NCI-H2227 (cell line): ENCODE data around the gene SLC25A29.

Experiments
- DNase-seq: peaks from one replicate; lab custom pipeline; 2025; ENCODE audit not compliant: unreplicated experiment; lab: John Stamatoyannopoulos, UW

Gene SLC25A29

DNA sequence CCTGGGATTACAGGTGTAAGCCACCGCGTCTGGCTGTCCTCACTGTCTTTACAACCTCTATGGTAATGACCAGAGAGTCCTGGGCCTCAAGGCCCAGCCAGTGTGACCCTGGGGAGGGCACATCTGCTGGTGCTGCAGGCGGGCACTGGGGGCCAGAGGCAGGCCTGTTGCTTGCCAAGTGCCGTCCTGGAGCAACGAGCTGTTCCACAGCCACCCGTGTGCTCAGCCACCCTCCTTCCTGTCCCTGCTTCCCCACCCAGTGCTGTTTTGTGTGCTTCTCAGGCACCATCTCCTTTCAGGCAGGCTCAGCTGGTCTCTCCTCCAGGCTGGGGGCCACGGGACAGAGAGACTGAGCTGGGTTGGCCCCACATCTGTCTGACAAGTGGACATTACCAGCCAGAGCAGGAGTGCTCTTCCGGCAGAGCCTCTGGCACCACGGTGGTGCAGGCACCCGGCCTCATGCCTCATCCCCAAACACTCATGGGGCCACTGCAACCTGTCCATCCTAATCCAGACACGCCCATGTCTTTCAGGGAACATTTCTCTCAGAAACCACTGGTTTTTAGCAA, 25.9 kb upstream of the SLC25A29 start:
- no peak for DNase-seq

DNA sequence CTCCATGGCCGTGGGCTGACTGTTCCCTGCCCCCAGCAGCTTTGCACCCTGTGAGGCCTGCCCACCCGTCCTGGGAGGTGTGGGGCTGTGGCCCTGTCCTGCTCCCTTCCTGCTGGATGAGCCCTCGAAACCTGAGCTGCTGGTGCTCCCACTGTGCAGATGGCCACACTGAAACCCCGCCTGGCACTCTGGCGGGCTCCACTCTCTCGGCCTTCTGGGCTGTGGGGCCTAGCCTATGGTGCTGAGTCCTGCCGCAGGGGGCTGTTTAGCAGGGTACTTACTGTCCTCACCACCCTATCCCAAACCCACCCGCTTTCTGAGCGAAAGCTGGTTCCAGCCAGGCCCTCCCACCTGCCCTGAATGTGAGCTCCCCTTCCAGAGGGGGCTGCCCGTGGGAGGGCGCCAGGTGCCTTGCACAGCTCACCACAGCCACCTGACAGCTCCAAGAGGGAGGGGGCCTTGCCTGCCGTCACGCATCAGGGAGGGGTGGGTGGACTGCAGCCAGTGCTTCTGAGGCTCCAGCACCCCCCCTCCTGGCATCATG, 24.2 kb upstream of the SLC25A29 start:
- no peak for DNase-seq

DNA sequence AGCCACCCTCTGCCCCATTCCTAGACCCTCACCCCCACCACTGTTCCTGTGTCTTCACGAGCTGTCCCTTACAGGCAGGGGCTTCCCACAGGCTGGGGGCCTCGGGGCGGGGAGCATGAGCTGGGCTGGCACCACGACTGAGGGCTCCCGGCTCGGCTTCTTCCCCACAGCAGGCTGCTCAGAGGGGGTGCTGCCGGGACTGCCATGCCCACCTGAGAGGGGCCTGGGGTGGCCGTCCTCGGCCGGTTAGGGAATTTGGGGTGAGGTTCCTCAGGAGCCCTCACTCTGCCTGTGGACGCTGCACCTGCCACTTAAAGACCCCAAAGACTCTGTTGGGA, 23.7 kb upstream of the SLC25A29 start:
- DNase-seq, result no peak

DNA sequence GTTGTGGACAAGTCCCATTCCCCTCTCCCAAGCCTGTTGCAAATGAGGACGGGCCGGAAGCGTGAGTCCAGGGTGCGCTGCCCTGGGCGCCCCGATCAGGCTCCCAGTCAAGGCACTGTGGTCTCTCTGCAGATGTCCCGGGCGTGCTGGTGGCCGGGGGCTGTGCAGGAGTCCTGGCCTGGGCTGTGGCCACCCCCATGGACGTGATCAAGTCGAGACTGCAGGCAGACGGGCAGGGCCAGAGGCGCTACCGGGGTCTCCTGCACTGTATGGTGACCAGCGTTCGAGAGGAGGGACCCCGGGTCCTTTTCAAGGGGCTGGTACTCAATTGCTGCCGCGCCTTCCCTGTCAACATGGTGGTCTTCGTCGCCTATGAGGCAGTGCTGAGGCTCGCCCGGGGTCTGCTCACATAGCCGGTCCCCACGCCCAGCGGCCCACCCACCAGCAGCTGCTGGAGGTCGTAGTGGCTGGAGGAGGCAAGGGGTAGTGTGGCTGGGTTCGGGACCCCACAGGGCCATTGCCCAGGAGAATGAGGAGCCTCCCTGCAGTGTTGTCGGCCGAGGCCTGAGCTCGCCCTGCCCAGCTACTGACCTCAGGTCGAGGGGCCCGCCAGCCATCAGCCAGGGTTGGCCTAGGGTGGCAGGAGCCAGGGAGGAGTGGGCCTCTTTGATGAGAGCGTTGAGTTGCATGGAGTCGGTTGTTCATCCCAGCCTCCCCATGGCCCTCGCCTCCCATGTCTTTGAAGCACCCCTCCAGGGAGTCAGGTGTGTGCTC, 23.2 kb upstream of the SLC25A29 start:
- DNase-seq, result no peak

DNA sequence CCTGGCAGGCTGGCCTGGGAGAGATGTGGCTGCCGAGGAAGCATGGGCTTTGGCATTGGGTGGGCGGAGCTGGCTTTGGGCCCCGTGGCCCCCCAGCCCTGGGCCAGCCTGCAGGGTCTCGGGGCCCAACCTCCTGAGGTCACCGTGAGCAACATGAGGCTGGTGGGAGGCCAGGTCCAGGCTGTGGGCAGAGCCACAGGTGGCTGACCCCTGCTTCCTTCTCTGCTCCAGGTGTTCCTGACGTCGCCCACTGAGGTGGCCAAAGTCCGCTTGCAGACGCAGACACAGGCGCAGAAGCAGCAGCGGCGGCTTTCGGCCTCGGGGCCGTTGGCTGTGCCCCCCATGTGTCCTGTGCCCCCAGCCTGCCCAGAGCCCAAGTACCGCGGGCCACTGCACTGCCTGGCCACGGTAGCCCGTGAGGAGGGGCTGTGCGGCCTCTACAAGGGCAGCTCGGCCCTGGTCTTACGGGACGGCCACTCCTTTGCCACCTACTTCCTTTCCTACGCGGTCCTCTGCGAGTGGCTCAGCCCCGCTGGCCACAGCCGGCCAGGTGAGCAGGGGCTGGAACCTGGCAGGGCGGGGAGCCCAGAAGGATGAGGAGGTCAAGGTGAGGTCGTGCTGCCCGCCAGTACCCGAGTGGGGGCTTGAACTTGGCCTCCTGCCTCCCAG, 22.4 kb upstream of the SLC25A29 start:
- no peak for DNase-seq

DNA sequence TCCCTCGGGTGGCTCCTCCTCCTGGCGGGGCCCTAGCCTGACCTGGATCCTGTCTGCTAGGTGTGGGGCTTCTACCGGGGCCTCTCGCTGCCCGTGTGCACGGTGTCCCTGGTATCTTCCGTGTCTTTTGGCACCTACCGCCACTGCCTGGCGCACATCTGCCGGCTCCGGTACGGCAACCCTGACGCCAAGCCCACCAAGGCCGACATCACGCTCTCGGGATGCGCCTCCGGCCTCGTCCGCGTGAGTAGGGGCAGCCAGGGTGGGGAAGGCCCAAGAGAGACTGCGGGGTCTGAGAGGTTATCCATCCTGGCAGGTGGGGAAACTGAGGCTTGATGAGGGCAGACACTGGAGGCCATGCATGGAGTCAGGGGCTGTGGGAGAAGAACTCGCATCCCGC, 20.9 kb upstream of the SLC25A29 start:
- no peak for DNase-seq

DNA sequence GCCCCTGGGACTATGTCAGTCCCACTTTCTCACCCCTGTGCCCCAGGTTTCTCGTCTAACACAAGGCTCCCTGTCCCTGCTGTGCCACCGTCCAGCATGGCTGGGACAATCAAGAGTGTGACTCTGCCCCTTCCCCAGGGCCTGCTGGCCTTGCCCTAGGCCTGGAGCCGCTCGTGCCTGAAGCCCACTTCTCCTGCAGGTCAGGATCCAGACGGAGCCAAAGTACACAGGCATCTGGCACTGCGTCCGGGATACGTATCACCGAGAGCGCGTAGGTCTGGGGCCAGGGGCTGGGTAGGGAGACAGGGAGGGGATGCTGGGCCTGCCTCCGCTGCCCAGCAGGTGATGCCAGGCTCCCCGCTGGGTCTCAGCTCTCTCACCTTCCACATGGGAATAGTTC, 19.7 kb upstream of the SLC25A29 start:
- DNase-seq, result no peak

DNA sequence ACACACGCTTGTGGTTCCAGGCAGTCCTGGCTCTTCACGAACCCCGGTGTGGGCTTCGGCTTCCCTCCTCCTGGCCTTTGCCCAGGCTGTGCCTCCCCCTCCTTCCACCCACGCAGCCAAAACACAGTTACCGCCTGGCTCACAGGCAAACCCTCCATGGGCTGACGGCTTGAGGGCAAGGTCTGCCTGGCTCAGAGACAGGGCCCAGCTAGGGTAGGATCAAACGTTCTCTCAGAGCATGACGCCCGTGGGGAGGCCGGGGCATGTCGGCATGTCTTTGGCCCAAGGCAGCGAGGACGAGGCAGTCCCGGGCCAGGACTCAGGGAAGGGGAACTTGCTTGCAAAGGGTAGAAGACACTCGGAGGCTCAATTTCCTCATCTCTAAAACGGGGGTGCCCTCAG, 19.0 kb upstream of the SLC25A29 start:
- DNase-seq, result no peak

DNA sequence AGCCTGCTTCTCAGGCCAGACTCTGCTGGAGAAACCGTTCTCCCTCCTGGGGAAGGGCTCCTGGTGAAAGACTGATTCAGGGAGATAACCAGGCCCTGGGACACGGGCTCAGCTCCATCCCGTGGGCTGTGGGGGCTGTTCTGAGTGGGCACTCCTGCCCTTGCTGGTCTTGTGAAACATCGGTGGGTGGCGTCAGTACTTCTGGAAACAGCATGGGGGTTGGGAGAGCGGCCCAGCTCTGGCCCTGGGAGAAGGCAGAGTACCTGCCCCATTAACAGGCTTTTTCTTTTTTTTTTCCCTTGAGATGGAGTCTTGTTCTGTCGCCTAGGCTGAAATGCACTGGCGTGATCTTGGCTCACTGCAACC, 17.7 kb upstream of the SLC25A29 start:
- DNase-seq, result no peak

DNA sequence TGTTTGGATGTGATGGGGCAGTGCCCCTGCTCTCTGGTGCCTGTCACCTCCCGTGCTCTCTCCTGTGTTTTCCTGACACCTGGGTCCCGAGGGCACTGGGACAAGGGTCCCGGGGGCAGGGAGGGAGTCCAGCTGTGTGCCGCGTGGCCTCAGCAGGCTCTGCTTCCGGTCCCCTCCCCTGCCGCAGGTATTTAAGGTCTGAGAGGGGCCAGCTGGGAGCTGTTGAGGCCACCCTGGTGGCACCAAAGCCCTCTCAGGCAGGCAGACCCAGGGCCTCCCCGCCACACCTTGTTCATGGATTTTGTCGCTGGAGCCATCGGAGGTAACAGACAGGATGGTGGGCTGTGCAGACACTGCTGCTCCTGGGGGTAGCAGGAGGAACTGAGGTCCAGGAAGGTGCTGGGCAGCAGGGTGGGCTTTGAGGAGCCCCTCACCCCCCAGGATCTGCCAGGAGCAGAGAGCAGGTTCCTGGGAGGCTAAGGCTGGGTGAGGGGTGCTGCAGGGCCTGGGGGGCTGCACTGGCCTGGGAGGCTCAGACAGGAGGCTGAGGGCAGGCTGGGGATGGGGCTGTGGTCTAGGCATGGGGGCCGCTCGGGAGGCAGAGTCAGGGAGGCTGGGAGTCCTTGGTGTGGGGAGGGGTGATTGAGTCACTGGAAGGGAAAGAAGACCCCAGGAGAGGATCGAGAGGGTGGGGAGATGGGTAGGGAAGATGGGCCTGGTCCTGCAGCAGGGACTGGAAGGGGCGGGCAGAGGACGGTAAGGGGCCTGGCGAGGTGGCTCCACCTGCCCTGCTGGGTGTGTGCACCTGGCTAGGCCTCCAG, 17.1 kb upstream of the SLC25A29 start, which contains the start of gene SLC25A47:
Gene SLC25A47 (plus strand): TSS at position 219 of the 821 bp plus-strand sequence. CDS start 76 bp downstream, at position 295.
- DNase-seq, result no peak

DNA sequence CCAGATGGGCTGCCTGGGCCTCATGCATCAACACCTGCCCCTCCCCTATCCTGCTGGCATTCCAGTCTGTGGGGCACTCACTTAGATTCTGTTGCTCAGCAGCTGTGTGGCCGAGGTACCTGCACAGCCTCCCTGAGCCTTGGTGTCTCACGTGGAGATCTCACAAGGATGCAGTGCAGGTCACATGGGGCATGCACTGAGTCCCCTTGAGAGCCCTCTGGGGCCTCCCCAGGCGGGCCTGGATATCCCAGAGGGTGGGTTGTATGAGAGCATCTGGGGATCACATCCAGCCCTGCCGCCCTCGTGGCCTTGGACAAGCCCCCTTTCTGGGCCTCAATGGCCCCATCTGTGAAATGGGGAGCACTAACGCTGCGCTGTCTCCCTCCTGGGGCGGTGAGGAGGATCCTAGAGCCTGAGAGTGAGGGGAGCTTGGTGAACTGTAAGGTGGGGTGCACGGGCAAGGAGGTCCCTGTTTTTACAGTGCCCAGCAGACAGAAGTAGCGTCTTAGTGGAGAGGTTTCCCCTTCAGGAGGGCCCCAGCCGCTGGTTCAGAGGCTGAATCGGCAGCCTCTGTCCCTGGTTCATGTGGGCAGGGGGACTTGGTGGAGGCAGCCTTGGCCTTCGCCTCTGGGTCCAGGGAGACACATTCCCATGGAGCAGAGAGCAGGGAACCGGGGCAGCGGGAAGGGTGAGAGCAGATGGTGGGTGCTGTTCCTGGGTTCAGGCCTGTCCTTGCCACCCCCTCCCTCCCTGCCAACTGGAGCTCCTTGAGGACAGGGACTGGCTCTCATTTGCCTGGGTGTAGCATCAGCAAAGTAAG, 16.1 kb upstream of the SLC25A29 start:
- DNase-seq, result no peak

DNA sequence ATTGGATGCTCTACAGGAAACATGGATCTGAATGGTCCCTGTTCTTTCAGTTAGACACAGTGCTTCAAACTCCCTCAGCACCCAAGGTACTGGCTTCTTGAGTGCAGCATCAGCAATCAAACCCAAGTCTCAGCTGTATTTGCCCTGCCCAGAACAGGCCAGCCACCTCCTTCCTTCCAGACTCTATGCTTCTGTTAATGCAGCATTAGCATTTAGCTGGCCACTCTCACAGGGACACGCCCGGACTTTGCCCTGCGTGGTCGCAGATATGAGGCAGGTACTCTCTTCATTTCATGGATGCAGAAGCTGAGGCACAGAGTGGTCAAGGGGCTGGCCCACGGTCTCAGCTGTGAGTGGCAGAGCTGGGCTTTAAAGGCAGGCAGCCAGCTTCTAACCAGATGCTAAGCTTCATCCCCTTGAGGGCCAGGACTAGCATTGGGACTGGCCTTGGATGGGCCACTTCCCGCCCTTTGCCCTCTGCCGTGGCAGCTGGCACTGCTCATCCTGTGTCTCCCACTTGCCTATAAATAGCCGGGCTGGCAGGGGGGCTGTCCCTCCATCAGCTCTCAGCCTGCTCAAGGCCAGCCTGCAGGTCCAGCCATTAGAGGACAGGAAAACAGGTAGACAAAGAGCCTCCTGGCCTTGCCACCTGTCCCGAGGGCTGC, 15.4 kb upstream of the SLC25A29 start:
- DNase-seq, result no peak

DNA sequence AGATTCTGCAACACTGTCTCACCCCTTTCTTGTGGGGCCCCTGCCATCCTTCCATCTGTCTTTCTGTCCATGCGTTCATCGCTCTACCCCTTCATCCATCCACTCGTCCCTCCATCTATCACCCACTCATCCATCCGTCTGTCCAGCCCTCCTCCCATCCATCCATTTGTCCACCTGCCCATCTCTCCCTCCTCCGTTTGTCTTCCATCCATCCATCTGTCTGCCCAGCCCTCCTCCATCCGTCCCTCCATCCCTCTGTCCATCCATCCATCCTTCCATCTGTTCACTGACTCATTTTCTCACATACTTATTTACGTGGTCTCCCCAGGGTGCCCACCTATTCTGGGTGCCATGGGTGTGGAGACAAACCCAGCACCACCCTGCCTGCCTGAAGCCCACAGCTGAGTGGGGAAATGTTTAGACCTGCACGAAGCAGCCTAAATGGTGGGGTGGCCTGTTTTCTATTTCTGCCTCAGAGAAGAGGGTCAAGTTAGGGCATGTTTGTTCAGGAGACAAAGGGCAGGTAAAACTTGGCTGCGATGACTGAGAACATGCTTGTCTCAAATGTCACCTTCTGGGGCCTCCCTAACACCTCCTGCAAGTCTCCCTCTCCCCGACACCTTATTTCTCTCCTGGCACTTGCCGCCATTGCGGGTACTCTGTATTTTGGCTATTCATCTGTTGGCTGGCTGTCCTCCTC, 14.1 kb upstream of the SLC25A29 start:
- DNase-seq, result no peak

DNA sequence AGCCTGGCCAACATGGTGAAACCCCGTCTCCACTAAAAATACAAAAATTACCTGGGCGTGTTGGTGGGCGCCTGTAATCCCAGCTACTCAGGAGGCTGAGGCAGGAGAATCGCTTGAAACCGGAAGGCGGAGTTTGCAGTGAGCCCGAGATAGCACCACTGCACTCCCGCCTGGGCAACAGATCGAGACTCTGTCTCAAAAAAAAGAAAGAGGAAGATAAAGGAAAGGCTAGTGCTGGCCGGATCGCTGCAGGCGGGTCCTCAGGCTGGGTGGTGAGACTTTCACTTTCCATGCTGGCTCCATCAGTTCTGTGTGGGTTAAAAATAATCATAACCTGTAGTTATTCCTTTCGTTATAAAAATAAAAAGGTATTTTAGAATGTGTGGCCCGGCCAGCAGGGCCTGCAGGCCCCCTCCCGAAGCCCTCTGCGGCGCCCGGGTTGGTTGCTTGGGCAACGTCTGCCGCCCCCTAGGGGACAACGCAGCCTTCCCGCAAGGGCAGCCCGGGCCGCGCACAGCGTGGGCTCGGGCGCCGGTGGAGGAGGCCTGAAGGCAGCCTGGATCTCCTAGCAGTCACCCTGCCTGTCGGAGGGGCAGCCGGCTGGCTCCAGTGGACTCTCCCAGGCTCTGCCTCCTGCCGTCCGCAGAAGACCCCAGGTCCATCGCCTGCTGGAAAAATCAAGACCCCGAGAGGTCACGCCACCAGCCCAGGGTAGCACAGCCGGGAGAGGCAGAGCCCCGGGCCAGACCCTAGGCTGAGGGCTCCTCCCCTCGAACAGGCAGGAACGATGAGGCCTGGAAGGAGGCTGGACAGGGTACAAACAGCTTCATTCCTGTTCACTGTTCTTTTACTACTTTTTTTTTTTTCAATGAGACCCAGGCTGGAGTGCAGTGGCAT, 11.9 kb upstream of the SLC25A29 start:
- no peak for DNase-seq

DNA sequence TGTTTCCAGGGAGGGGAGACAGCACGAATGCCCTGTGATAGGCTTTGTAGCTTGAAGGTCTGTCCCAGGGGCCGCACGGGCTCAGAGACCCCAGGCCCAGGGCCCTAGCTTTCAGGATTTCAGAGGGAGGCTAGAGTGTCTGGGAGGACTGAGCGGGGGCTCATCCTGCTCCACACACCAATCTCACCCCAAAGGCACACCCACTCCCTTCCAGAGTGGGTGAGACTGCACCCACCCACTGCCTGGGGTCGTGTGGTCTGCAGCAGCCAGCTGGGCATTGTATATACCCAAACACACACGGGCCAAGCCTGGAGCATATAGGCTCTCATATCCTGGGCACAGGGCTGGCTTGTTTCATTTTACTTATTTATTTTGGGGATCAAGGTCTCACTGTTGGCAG, 11.1 kb upstream of the SLC25A29 start:
- DNase-seq, result no peak

DNA sequence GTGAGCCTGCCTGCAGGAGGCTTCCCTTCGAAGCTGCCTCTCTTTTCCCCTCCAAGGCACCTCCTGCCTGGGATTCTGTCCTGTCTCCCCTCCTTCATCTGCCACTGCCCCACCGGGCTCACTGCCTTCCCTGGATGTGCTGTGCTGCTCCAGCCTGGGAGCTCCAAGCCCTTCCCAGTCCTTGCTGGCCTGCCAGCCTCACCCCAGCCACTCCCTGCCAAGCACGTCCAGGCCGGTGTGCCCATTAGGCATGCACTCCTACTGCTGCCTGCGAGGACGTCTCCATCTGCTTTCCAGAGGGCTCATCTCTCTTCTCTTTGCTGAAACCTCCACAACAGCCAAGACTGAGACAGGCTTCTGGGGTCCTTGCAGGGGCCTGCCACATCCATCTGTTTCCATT, 8.5 kb upstream of the SLC25A29 start:
- DNase-seq, result no peak

DNA sequence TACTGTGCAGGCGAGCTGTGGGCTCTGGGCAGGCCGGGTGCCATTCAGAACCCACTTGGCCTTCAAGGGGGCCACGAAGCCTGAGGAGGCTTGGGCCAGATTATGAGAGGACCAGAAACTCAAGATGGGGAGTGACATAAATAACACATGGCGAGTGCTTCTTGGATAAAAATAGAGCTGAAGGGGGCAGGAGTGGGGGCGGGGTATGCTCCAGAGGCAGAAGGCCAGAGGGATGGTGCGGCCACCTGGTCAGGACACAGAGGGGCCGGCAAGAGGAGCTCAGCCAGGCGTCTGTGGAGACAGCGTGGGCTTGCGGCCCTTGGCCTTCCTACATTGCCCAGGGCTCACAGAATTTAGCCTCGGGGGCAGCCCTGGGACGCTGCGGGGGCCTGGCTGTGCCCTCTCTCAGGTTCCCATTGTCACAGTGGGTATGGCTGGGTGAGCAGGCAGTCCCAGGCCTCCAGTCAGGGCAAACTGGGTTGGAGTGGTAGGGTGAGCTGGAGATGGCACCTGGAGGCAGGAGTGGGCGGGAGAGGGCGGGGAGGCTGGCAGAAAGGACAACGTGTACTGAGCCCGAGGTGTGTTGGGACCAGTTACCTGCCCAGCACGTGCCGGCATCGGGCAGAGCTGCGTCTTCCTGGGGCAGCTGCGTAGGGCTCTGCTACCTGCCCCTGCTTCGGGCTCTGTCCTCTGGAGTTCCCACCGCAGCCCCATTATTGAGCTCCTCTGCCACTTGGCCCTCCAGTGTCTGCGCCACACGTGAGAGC, 7.4 kb upstream of the SLC25A29 start:
- DNase-seq, result no peak
